ENCODE data around the gene SSBP2. TPM values are rescaled to one million over a fixed set of nuclear protein-coding genes. Genes with fewer than 3 reads are reported as not detected.

SSBP2 gene
- total RNA-seq: 35.4 and 42.5 TPM in 2 replicates
- polyA plus RNA-seq (2012): 42.3 TPM

- peak; percentile 99 for DNase-seq (ENCODE audit: low read depth)
Measured at GRCh38 chr5:81751009-81751835, at the start of gene SSBP2. TSS of gene SSBP2 (minus strand) at chr5:81751097. CDS start at chr5:81751042, 55 bp downstream.

GRCh38 chr5:81795666-81796065, 44.8 kb upstream of the SSBP2 start:
- DNase-seq (ENCODE audit: low read depth): no peak

- DNase-seq (ENCODE audit: low read depth): no peak
Measured at GRCh38 chr5:81794226-81794625, 43.3 kb upstream of the SSBP2 start.

GRCh38 chr5:81790336-81790735, 39.4 kb upstream of the SSBP2 start:
- DNase-seq (ENCODE audit: low read depth): no peak

- DNase-seq (ENCODE audit: low read depth): no peak
Measured at GRCh38 chr5:81789033-81789432, 38.1 kb upstream of the SSBP2 start.

GRCh38 chr5:81788329-81788728, 37.4 kb upstream of the SSBP2 start:
- DNase-seq (ENCODE audit: low read depth): no peak

- peak; percentile 79 for DNase-seq (ENCODE audit: low read depth)
Measured at GRCh38 chr5:81787474-81788242, 36.8 kb upstream of the SSBP2 start.

- DNase-seq (ENCODE audit: low read depth): no peak
Measured at GRCh38 chr5:81786991-81787390, 36.1 kb upstream of the SSBP2 start.

- DNase-seq (ENCODE audit: low read depth): no peak
Measured at GRCh38 chr5:81786496-81786895, 35.6 kb upstream of the SSBP2 start.

GRCh38 chr5:81785322-81785721, 34.4 kb upstream of the SSBP2 start:
- no peak for DNase-seq (ENCODE audit: low read depth)

- DNase-seq (ENCODE audit: low read depth): peak; percentile 35
Measured at GRCh38 chr5:81783401-81783800, 32.5 kb upstream of the SSBP2 start.

GRCh38 chr5:81782811-81783210, 31.9 kb upstream of the SSBP2 start:
- no peak for DNase-seq (ENCODE audit: low read depth)

GRCh38 chr5:81779916-81780266, 29.0 kb upstream of the SSBP2 start:
- no peak for DNase-seq (ENCODE audit: low read depth)

- peak; percentile 57 for DNase-seq (ENCODE audit: low read depth)
Measured at GRCh38 chr5:81779125-81779915, 28.4 kb upstream of the SSBP2 start.

- peak; percentile 46 for DNase-seq (ENCODE audit: low read depth)
Measured at GRCh38 chr5:81778642-81779041, 27.7 kb upstream of the SSBP2 start.

- DNase-seq (ENCODE audit: low read depth): no peak
Measured at GRCh38 chr5:81776258-81776657, 25.4 kb upstream of the SSBP2 start.

GRCh38 chr5:81774374-81774773, 23.5 kb upstream of the SSBP2 start:
- no peak for DNase-seq (ENCODE audit: low read depth)

- DNase-seq (ENCODE audit: low read depth): no peak
Measured at GRCh38 chr5:81773574-81773973, 22.7 kb upstream of the SSBP2 start.

GRCh38 chr5:81773161-81773560, 22.3 kb upstream of the SSBP2 start:
- no peak for DNase-seq (ENCODE audit: low read depth)

- no peak for DNase-seq (ENCODE audit: low read depth)
Measured at GRCh38 chr5:81772488-81772887, 21.6 kb upstream of the SSBP2 start.

- peak; percentile 47 for DNase-seq (ENCODE audit: low read depth)
Measured at GRCh38 chr5:81768935-81769452, 18.1 kb upstream of the SSBP2 start.
